Lung microvascular endothelial cell (primary cell): ENCODE measurements around the gene LITAF. TPM values are rescaled to one million over a fixed set of nuclear protein-coding genes. Genes with fewer than 3 reads are reported as not detected.
"Not testable (repeated sequence)": the region's sequence is repeated elsewhere in the genome, so short reads cannot be mapped to it uniquely, and the experiment has no call there.

Experiments used
- DNase-seq, 2 donors: peaks; one replicate each; pipeline versions ENCODE4 v3.0.0 to v3.0.0-alpha.2; 2010; ENCODE audit warnings: low read depth in 2 of 2
- total RNA-seq: library from RNA; depleted of rRNA; stranded (reverse); fragments of >200 nt; gene quantifications from 2 replicates; pipeline ENCODE4 v1.2.1, GENCODE V29; 2014

Gene LITAF
- total RNA-seq, 1 donor from 2014 or later = 1.8 TPM

DNA sequence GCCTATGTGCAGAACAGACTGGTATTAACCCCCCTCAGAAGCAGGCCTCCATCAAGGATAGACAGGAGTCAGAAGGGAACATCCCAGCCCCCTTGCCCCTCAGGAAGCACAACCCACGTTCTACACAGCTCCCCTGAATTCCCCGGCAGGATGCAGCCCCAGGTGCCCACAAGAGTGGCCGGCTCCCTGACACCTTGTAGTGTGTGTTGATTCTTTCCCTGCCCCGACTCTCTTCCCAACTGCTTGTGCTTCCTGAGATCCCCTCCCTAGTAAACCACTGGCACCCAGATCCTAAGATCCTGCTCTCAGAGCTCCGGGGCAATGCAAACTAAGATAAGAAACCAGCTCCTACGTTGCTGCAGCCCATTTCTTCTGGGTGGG is 34.8 kb upstream of the LITAF start:
- DNase-seq = no peak

DNA sequence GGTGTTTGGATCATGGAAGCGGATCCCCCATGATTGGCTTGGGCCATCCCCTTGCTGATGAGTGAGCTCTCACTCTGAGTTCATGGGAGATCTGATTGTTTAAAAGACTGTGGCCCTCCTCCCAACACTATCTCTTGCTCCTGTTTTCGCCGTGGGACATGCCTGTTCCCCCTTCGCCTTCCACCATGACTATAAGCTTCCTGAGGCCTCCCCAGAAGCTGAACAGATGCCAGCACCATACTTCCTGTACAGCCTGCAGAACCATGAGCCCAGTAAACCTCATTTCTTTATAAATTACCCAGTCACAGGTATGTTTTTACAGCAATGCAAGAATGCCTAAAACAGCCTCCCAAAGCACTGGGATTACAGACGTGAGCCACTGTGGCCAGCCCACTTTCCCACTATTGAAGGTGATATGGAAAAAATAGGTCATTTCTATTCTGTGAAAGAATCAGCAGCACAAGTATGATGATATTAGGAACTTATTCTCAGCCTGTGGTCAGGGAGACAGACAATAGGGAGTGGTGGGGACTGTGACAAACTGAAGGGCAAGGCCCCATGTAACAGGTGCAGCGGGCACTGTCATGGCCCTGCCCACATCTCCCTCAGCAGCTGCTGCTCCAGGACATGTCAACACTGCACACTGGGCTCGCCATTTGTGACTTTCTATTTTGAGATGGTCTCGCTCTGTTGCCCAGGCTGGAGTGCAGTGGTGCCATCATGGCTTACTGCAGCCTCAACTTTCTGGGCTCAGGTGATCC is 33.7 kb upstream of the LITAF start:
- no peak for DNase-seq

DNA sequence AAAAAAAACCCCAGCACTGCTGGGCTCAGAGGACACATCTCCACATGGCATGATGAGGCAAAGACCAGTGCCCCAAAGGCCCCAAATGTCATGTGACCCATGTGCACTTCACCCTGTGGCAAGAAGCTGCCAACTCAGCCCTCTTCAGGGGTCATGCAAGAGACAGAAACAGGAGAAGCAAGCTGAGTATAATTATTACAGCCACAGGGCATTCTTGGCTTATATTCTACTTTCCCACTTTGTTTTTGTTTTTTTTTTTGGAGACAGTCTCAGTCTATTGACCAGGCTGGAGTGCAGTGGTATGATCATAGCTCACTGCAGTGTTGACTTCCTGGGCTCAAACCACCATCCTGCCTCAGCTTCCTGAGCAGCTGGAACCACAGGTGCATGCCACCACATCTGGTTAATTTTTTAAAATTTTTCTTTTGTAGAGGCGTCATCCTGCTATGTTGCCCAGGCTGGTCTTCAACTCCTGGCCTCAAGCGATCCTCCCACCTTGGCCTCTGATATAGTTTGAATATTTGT is 32.7 kb upstream of the LITAF start:
- DNase-seq = no peak

DNA sequence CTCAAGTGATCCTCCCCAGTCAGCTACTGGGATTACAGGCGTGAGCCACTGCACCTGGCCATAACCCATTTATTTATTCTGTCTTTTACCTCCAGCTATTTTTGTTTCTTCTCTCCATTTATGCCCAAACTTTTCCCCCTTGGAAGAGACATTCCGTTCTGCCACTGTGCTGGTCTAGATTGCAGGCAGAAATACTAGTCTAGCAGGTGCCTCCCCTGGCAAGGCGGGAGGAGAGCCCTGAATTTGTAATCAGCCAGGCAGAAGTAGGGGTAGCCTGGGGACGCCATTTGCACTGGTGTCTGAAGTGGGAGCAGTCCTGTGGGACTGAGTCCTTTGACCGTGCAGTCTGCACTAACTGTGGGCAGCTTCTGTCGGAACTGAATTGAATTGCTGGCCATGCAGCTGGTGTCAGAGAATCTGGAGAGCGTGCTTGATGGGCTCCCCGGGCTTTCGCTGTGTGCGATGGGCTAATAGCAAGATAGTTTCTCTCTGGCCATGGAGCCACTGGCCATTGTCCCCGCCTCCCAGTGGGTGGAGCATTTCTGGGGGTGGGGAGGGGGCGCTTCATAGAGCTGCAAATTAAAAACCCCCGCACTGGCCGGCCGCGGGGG is 31.5 kb upstream of the LITAF start:
- DNase-seq = no peak

DNA sequence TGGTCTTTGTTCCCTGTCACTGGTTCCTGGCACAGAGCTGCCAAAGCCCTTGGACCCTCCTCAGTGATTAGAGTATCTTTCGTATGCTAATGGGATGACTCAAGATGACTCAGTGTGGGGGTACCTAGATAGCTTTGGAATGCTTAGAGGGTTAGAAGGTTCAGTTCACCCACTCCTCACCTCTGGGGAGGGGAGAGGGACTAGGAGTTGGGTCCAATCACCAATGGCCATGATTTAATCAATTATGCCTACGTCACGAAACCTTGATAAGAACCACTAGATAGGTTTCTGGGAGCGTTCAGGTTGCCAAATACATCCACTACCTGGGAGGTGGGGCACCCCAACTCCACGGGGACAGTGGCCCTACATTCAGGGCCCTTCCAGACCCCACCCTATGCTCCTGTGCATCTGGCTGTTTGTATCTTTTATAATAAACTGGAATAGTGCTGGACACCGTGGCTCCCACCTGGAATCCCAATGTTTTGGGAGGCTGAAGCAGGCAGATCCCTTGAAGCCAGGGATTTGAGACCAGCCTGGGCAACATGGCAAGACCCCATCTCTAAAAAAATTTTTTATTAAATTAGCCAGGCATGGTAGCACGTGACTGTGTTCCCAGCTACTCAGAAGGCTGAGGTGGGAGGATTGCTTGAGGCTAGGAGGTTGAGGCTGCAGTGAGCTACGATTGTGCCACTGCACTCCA is 29.2 kb upstream of the LITAF start:
- DNase-seq = no peak

DNA sequence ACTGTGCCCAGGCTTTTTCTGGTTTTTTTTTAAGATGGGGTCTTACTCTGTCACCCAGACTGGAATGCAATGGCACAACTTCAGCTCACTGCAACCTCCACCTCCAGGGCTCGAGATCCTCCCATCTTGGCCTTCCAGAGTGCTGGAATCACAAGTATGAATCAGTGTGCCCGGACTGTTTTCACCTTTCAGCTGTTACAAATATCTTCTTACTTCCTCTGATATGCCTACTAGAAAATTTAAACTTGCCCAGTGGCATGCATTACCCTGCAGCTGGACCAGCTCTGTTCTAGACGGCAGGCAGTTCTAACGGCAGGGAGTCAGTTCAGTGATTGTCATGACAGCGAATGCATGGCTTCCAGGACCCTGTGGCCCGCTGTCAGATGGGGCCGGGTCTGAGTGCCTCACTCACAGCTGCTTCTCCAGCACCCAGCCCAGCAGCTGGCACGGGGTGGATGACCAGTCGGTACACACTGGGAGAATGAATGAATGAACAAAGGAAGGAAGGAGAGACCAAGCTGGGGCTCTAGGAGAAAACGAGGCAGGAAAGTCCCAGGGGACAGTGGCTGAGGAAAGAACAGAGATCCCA is 28.0 kb upstream of the LITAF start:
- no peak for DNase-seq

DNA sequence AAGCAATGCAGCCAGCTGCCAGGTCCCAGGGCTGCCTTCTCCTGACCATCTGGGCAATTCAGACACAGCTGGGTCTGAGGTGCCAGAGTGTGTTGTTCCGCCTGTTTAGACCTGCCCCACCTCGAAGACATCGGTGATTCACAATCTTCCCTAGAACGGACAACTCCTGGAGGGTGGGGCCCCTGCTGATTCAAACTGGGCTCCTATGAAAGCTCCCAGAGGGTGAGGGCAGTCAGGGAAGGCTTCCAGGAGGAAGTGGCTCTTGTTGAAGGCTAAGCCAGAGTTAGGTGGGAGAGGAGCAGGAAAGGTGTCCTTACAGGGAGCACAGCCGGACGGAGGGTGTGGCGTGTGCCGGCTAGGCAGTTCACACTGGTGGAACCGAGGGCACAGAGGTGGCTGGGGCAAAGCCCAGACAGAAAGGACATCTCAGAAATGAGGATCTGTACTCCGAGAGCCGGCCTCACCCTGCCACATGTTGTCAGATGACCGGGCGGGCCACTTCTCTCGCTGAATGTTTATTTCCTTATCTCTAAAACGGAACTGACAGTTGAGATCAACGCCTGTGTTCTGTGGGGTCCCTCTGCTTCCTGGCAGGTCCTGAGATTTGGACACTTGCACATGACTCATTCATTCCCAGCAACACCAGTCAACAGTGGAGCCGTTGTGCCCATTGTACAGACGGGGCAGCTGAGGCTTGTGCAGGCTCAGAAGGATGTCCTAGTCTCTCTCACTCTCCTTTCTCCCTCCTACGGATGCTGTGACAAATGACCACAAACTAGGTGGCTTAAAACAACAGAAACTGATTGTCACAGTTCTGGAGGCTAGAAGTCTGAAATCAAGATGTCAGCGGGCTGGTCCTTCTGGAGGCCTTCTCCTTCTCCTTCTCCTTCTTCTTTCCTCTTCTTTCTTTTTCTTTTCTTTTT is 26.9 kb upstream of the LITAF start:
- DNase-seq = peak in 1 of 2 donors; percentile 29

DNA sequence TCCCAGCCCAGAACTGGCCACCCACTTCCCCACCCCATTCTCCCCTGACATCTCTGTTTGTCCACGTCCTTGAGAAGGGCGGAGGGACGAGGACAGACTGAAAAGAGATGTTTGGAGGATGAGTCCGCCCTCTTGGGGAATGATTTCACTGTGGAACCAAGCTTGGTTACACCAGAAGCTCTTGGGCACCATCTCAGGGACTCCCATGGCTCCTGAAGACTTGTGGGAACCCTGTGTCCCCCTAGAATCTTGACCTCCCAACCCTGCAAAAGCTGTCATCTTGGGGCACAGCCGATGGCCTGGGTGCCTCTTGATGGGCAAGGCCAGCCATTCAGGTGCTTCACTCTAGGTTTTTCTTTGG is 25.9 kb upstream of the LITAF start:
- DNase-seq = no peak

DNA sequence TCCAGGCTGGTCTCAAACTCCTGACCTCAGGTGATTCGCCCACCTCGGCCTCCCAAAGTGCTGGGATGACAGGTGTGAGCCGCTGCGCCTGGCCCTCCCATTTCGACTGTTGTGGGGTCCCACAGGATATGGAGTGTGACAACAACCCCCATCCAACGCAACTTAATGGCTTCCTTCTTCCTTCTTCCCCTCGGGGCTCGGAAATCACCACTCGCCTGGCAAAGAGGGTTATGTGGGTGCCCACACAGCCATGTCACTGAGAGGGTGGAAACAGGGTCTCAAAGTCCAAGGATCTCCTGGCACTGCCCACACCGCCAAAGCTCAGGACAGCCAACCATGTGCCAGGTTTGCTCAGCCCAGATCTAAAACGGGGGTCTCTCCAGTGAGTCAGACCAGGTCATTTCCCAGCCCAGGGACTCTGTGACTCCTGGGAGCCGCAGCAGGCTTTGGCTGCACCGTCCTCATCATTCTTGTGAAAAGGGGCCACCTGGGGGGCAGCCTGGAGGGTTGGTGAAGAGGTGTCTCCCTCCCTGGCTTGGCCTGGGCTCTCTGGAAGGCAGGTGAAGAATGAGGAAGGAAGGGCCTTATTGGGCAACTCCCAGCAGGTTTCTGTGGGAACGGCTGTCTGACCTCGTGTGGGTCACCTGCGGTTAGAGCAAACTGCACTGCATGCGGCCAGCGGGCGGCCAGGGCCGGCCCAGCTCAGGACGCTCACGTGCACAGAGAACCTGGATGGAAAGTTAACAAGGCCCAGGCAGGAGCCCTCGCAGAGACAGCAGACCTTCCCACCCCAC is 25.3 kb upstream of the LITAF start:
- no peak for DNase-seq

DNA sequence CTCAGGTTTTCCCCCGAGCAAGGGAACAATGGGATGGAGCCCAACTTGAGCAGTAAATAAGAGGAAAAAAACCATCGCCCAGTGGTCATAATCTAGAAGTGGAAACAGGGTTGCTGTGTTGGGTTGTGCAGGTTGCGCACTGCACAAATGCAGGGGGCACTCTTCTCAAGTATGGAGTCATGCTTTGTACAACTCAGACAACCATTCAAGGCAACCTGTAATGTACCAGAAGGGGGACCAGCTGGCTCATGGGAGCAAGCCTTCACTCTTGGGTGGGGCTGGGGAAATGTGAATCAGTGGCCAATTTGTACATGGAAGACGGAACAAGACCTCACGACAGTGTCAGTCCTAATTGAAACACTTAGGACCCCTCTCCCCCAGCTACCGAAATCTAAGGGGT is 23.9 kb upstream of the LITAF start:
- no peak for DNase-seq

DNA sequence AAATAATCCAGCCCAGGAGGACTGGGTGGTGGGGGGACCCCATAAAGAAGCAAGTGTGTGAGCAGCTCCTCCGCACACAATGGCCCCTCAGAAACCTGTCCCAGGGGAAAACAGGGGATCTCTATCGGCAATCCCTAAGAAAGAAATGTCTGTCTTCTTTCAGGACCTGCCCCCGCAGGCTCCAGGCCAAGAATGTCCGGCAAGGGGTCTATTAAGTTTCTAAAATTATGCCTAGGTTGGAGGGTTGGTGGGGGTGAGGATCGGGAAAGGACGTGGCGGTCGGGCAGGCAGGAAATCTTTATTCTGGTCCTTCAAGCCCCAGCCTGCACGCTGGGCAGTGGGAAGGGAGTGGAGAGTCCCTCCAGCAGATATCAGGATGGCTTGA is 23.4 kb upstream of the LITAF start:
- DNase-seq = no peak

DNA sequence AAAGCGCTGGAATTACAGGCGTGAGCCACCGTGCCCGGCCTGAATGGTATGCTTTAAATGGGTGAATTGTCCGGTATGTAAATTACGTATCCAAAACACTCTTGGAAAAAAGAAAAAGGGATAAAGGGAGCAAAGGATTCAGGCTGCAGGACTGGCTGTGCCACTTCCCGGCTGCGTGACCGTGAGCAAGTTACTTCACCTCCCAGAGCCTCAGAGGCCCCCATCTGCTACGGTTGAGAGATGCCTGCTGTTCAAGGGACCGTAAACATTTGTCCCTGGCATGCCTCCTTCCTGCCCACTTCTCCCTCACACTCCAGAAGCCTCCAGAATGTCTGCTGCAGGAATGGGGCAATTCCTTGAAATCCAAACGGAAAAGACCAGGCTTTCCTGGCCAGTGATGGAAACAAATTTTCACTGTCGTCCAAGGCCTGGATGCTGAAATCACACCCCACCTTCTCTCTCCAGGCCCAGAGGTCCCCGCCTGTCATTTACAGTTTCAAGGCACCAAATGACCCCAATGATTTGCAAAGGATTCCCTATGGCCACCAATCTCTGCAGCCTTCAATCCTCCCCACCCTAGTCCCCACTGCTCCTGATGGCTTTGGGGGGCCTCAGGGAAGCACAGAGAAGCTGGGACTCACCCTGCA is 22.9 kb upstream of the LITAF start:
- DNase-seq = no peak

DNA sequence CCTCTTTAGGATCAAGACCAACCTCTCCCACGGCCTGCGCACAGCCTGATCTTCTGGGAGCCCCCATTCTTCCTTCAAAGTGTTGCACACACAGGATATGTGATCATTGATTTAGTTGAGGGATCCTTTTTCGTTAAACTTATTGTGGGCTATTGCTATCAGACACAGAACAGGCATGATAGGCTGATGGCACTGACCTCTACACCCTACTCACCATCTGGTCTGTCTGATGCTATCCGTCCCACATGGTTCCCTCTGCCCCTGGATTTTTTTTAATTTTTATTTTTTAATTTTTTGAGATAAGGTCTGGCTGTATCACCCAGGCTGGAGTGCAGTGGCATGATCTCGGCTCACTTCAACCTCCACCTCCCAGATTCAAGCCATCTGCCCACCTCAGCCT is 19.2 kb upstream of the LITAF start:
- no peak for DNase-seq

DNA sequence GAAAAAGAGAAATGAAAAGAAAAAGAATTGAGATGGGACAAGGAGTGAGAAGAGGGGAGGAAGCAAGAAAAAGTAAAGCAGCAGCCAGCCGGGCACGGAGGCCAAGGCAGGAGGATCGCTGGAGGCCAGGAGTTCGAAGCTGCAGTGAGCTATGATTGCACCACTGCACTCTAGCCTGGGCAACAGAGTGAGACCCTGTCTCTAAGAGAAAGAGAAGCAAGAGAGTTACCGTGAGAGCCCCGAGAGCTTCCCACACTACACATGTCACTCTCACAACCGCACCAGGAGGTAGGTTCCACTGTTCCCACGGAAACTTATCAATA is 18.8 kb upstream of the LITAF start:
- DNase-seq = no peak

DNA sequence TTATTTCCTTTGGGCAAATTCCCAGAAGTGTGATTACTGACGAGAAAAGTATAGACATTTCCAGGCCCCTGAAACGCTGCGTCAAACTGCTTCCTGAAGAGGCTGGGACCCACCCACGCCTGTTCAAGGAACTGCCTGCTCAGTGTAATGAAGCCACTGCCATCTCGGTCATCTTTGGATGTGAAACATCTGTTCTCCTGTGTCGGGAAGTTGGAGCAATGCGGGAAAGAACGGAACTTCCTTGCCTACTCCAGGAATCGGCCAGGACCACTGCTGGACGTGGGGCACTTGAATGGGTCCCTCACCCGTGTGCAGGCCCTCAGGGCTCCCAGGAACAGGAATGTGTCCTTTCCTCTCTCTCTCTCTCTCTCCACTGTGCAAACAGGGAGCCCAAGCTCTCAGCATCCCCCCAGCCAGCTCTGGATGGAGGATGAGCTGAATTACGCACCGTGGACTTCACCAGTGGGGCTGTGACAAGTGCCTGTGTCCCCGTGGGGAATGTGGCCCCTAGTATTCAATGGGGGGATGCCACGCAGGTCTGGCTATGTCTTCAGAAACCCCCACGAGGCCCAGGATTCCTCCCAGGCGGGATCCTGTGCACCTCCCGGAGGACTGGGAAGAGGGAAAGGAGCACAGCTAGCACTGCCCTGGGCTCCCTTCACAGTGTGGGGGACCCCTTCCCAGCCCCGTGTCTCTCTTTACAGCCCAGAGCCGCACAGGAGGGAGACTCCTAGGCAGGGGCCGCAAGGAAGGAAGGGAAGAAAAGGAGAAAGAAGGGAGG is 18.3 kb upstream of the LITAF start:
- DNase-seq = no peak

DNA sequence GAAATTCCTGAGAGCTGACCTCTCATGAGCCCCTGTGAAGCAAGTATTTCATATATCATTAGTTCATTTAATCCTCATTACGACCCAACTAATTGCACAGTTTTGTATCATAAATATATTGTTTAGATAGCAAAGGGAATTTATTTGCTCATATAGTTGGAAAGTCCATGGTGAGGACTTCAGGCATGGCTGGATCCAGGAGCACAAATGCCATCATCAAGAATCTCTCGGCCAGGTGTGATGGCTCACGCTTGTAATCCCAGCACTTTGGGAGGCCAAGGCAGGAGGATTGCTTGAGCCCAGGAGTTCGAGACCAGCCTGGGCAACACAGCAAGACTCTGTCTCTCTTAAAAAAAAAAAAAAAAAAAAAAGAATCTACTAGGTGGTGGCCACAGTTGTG is 17.6 kb upstream of the LITAF start:
- DNase-seq = not testable (repeated sequence)

DNA sequence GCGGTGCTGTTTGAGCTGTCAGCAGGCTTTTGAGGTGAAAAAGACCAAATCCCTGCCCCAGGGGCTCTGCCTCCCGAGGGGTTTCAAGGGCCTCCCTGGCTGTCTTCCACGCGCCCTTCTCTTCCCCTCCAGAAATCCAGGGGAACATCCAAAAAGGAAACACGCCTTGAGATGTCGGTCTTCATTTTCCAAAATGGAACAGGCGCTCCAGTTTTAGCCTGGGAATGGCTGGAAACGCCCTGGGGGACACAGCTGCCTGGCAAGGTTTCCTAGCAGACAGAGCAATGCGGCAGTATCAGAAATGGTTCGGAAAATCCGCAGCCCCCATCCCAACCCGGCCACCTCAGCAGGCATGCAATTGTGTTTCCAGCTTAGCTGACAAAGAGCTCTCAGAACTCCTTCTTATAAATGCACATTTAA is 16.6 kb upstream of the LITAF start:
- DNase-seq = no peak

DNA sequence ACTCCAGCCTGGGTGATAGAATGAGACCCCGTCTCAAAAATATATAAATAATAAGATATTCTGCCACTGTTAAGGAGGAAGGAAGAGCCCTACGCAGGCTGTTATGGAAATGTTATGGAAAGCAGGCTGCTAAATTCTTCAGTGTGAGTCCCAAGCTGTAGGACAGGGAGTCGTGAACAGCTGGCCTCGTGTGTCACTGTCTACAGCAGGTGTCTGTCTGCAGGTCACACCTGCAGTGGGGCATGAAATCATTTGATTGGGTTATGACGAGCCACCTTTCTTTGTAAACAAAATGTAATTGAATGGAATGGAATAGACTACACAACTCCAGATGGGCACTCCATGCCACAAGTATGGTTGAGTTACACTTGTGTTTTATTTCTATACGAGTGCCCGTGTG is 15.6 kb upstream of the LITAF start:
- DNase-seq = no peak

DNA sequence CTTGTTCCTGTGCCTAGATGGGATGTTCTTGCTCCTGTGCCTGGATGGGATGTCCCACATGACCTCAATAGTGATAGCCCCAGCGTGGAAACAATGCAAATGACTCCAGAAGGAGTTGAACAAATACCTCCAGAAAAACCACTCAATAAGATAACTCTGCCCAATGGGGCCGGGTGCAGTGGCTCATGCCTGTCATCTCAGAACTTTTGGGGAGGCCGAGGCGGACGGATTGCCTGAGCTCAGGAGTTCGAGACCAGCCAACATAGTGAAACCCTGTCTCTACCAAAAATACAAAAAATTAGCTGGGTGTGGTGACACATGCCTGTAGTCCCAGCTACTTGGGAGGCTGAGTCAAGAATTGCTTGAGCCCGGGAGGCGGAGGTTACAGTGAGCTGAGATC is 15.2 kb upstream of the LITAF start:
- DNase-seq = no peak
